Neural cell (in vitro differentiated cells): ENCODE measurements around the gene ATP1A4. TPM values are rescaled to one million over a fixed set of nuclear protein-coding genes. Genes with fewer than 3 reads are reported as not detected.

Experiments used
- H2AFZ ChIP-seq: fragments of 200-600, 300-800 bp; sonication (generic), shearing (Covaris generic); 2 replicates; pipeline ENCODE4 v1.6.0; 2014; ENCODE audit warnings: low read depth, mild to moderate bottlenecking, antibody characterized with exemption, low read length, moderate library complexity
- H3F3A ChIP-seq: fragments of 200-600 bp; shearing (Covaris generic); 2 replicates; pipeline ENCODE4 v1.6.1; 2016; ENCODE audit warnings: mild to moderate bottlenecking, moderate library complexity, mixed read lengths, antibody characterized with exemption, low read length; ENCODE audit not compliant: insufficient read depth, poor library complexity, severe bottlenecking
- H3K27ac ChIP-seq: fragments of 200-600, 300-800 bp; sonication (generic), shearing (Covaris generic); 2 replicates; pipeline ENCODE4 v1.5.1; 2014; ENCODE audit warnings: mild to moderate bottlenecking, low read length, moderate library complexity
- H3K27me3 ChIP-seq: fragments of 300-800, 200-600 bp; sonication (generic), shearing (Covaris generic); 2 replicates; pipeline ENCODE4 v1.6.0; 2014; ENCODE audit warnings: mild to moderate bottlenecking, low read depth, low read length, moderate library complexity; ENCODE audit not compliant: insufficient read depth
- H3K36me3 ChIP-seq: fragments of 300-800, 200-600 bp; sonication (generic), shearing (Covaris generic); 2 replicates; pipeline ENCODE4 v1.5.1; 2014; ENCODE audit warnings: mild to moderate bottlenecking, antibody characterized with exemption, low read length, moderate library complexity; ENCODE audit not compliant: insufficient read depth
- H3K4me2 ChIP-seq: fragments of 300-800, 200-600 bp; sonication (generic), shearing (Covaris generic); 2 replicates; pipeline ENCODE4 v1.6.0; 2014; ENCODE audit warnings: mild to moderate bottlenecking, low read length
- H3K4me3 ChIP-seq: fragments of 300-800, 200-600 bp; sonication (generic), shearing (Covaris generic); 2 replicates; pipeline ENCODE4 v1.5.1; 2014; ENCODE audit warnings: mild to moderate bottlenecking, low read length, moderate library complexity
- H3K79me2 ChIP-seq: fragments of 200-600 bp; shearing (Covaris generic); replicated peaks from 2 replicates; pipeline ENCODE4 v1.6.0; 2014; ENCODE audit warnings: mild to moderate bottlenecking, low read length, moderate library complexity; ENCODE audit not compliant: insufficient read depth
- H3K9ac ChIP-seq: fragments of 300-800, 200-600 bp; sonication (generic), shearing (Covaris generic); 2 replicates; pipeline ENCODE4 v1.6.1; 2016; ENCODE audit warnings: mild to moderate bottlenecking, low read length, mixed read lengths
- H3K9me2 ChIP-seq: fragments of 200-600 bp; shearing (Covaris generic); 2 replicates; pipeline ENCODE4 v1.6.1; 2016; ENCODE audit warnings: mild to moderate bottlenecking, low read length, mixed read lengths; ENCODE audit not compliant: insufficient read depth
- H3K9me3 ChIP-seq: fragments of 200-600, 300-800 bp; sonication (generic), shearing (Covaris generic); 2 replicates; pipeline ENCODE4 v1.6.1; 2016; ENCODE audit warnings: mild to moderate bottlenecking, mixed run types, low read length, moderate library complexity, mixed read lengths
- H4K20me1 ChIP-seq: fragments of 200-600 bp; shearing (Covaris generic); 2 replicates; pipeline ENCODE4 v1.6.1; 2016; ENCODE audit warnings: mild to moderate bottlenecking, mixed run types; ENCODE audit not compliant: insufficient read depth
- CTCF ChIP-seq: fragments of 450-650 bp; IDR thresholded peaks from 2 replicates; pipeline ENCODE4 v1.5.1; 2014; ENCODE audit warnings: antibody characterized with exemption, mild to moderate bottlenecking, moderate library complexity; ENCODE audit not compliant: poor library complexity, severe bottlenecking
- EP300 ChIP-seq: fragments of 450-650 bp; conservative IDR thresholded peaks from 2 replicates; pipeline ENCODE4 v1.6.1; 2014; ENCODE audit warnings: antibody characterized with exemption, mild to moderate bottlenecking, moderate library complexity; ENCODE audit not compliant: poor library complexity, severe bottlenecking
- EZH2 ChIP-seq: fragments of 200-600, 300-800 bp; shearing (Covaris generic), sonication (generic); IDR thresholded peaks from 2 replicates; pipeline ENCODE4 v1.6.1; 2014; ENCODE audit warnings: antibody characterized with exemption, low read length, borderline replicate concordance, mild to moderate bottlenecking; ENCODE audit not compliant: insufficient read depth, poor library complexity, severe bottlenecking
- MXI1 ChIP-seq: fragments of 450-650 bp; conservative IDR thresholded peaks from 2 replicates; pipeline ENCODE4 v1.6.1; 2014; ENCODE audit warnings: antibody characterized with exemption, mild to moderate bottlenecking; ENCODE audit not compliant: poor library complexity, severe bottlenecking
- POLR2AphosphoS5 ChIP-seq: IDR thresholded peaks from 2 replicates; pipeline ENCODE4 v1.6.1; 2012
- RAD21 ChIP-seq: fragments of 450-650 bp; conservative IDR thresholded peaks from 2 replicates; pipeline ENCODE4 v1.6.1; 2014; ENCODE audit warnings: antibody characterized with exemption, mild to moderate bottlenecking, moderate library complexity
- REST ChIP-seq: IDR thresholded peaks from 2 replicates; pipeline ENCODE4 v1.6.1; 2012; ENCODE audit warnings: borderline replicate concordance
- SMC3 ChIP-seq: fragments of 450-650 bp; conservative IDR thresholded peaks from 2 replicates; pipeline ENCODE4 v1.6.1; 2014; ENCODE audit warnings: antibody characterized with exemption, mild to moderate bottlenecking, moderate library complexity; ENCODE audit not compliant: poor library complexity
- TAF1 ChIP-seq: IDR thresholded peaks from 2 replicates; pipeline ENCODE4 v1.6.1; 2012; ENCODE audit warnings: low read depth
- polyA plus RNA-seq: library from polyadenylated mRNA; depleted of rRNA; stranded (reverse); fragments of >200 nt; gene quantifications from 2 replicates; pipeline ENCODE4 v1.2.3, GENCODE V29; 2014

Gene ATP1A4
- polyA plus RNA-seq, 1 donor from 2014 or later: not detected

GRCh38 chr1:160131803-160132565 lies 19.4 kb upstream of the ATP1A4 start:
- no peaks in the 10 kb centered on the region for H3K27me3 ChIP-seq
- H2AFZ ChIP-seq: no peak overlapping the region
- H4K20me1 ChIP-seq: no peaks in the 10 kb centered on the region
- no peaks in the 10 kb centered on the region for H3F3A ChIP-seq
- no peak for TF ChIP-seq SMC3
- TF ChIP-seq CTCF: no peak
- TF ChIP-seq RAD21: no peak
- TF ChIP-seq REST: no peak
- no peak for TF ChIP-seq POLR2AphosphoS5
- TF ChIP-seq EZH2: no peak
- no peak for TF ChIP-seq MXI1
- TF ChIP-seq EP300: no peak
- no peak for TF ChIP-seq TAF1
- no peak overlapping the region for H3K9ac ChIP-seq
- no peak overlapping the region for H3K27ac ChIP-seq
- H3K36me3 ChIP-seq: no peaks in the 10 kb centered on the region
- H3K4me2 ChIP-seq: no peak overlapping the region
- H3K9me3 ChIP-seq: no peaks in the 10 kb centered on the region
- no peaks in the 10 kb centered on the region for H3K79me2 ChIP-seq
- H3K4me3 ChIP-seq: no peak overlapping the region
- no peaks in the 10 kb centered on the region for H3K9me2 ChIP-seq

- Histone ChIP-seq H3K27me3 (no peaks in the 10 kb centered on the region), H3K9me2 (no peaks in the 10 kb centered on the region), H3K27ac (no peak overlapping the region), H3K9me3 (no peaks in the 10 kb centered on the region), H4K20me1 (no peaks in the 10 kb centered on the region), H3K4me3 (no peak overlapping the region), H3K36me3 (no peaks in the 10 kb centered on the region), H3K4me2 (no peak overlapping the region), H2AFZ (no peak overlapping the region), H3F3A (no peaks in the 10 kb centered on the region), H3K9ac (no peak overlapping the region), H3K79me2 (no peaks in the 10 kb centered on the region)
- TF ChIP-seq MXI1 (no peak), SMC3 (no peak), REST (no peak), RAD21 (no peak), EZH2 (no peak), EP300 (no peak), TAF1 (no peak), CTCF (no peak), POLR2AphosphoS5 (no peak)
Observed at GRCh38 chr1:160133990-160134770, 17.2 kb upstream of the ATP1A4 start.
